ENCODE measurements around the gene ALDH16A1.
A peak's percentile ranks its signal among the peaks of the same experiment; 100 is the strongest.

The ALDH16A1 gene

GRCh38 chr19:49418511-49418910 lies 34.5 kb upstream of the ALDH16A1 start:
- peaks cover 80% of the 10 kb centered on the region for H3K27me3 ChIP-seq (ENCODE audit: insufficient read depth, low read length)
- H3K36me3 ChIP-seq (ENCODE audit: insufficient read depth, low read length): no peaks in the 10 kb centered on the region
- no peak overlapping the region for H3K4me3 ChIP-seq (ENCODE audit: low read length)
- H3K9me3 ChIP-seq (ENCODE audit: low read length): no peaks in the 10 kb centered on the region
- H3K4me1 ChIP-seq (ENCODE audit: insufficient read depth, low read length): peaks cover 7% of the 10 kb centered on the region
- H2AFZ ChIP-seq (ENCODE audit: low read depth, low read length): no peak overlapping the region

- Histone ChIP-seq H3K9me3 (ENCODE audit: low read length) (no peaks in the 10 kb centered on the region), H3K36me3 (ENCODE audit: insufficient read depth, low read length) (no peaks in the 10 kb centered on the region), H3K4me3 (ENCODE audit: low read length) (no peak overlapping the region), H3K27me3 (ENCODE audit: insufficient read depth, low read length) (peaks cover 81% of the 10 kb centered on the region), H3K4me1 (ENCODE audit: insufficient read depth, low read length) (peaks cover 11% of the 10 kb centered on the region), H2AFZ (ENCODE audit: low read depth, low read length) (no peak overlapping the region)
Observed at GRCh38 chr19:49419173-49419572, 33.9 kb upstream of the ALDH16A1 start.

GRCh38 chr19:49420227-49420626 lies 32.8 kb upstream of the ALDH16A1 start:
- peaks cover 11% of the 10 kb centered on the region for H3K4me1 ChIP-seq (ENCODE audit: insufficient read depth, low read length)
- H3K9me3 ChIP-seq (ENCODE audit: low read length): no peaks in the 10 kb centered on the region
- peaks cover 85% of the 10 kb centered on the region for H3K27me3 ChIP-seq (ENCODE audit: insufficient read depth, low read length)
- H3K4me3 ChIP-seq (ENCODE audit: low read length): no peak overlapping the region
- no peak overlapping the region for H2AFZ ChIP-seq (ENCODE audit: low read depth, low read length)
- no peaks in the 10 kb centered on the region for H3K36me3 ChIP-seq (ENCODE audit: insufficient read depth, low read length)

- H3K4me1 ChIP-seq (ENCODE audit: insufficient read depth, low read length): peaks cover 11% of the 10 kb centered on the region
- H3K4me3 ChIP-seq (ENCODE audit: low read length): no peak overlapping the region
- peaks cover 92% of the 10 kb centered on the region for H3K27me3 ChIP-seq (ENCODE audit: insufficient read depth, low read length)
Observed at GRCh38 chr19:49421039-49421877, 31.8 kb upstream of the ALDH16A1 start.

GRCh38 chr19:49421878-49422202 lies 31.2 kb upstream of the ALDH16A1 start:
- Histone ChIP-seq H3K4me3 (ENCODE audit: low read length) (no peak overlapping the region), H3K9me3 (ENCODE audit: low read length) (peaks cover 2% of the 10 kb centered on the region), H3K27me3 (ENCODE audit: insufficient read depth, low read length) (peaks cover 92% of the 10 kb centered on the region), H3K36me3 (ENCODE audit: insufficient read depth, low read length) (no peaks in the 10 kb centered on the region), H2AFZ (ENCODE audit: low read depth, low read length) (no peak overlapping the region), H3K4me1 (ENCODE audit: insufficient read depth, low read length) (peaks cover 11% of the 10 kb centered on the region)

More at GRCh38 chr19:49421039-49421877, 31.8 kb upstream of the ALDH16A1 start:
- H3K9me3 ChIP-seq (ENCODE audit: low read length): peaks cover 2% of the 10 kb centered on the region
- no peaks in the 10 kb centered on the region for H3K36me3 ChIP-seq (ENCODE audit: insufficient read depth, low read length)
- no peak overlapping the region for H2AFZ ChIP-seq (ENCODE audit: low read depth, low read length)

GRCh38 chr19:49422407-49423070 lies 30.5 kb upstream of the ALDH16A1 start:
- Histone ChIP-seq H3K36me3 (ENCODE audit: insufficient read depth, low read length) (no peaks in the 10 kb centered on the region), H2AFZ (ENCODE audit: low read depth, low read length) (no peak overlapping the region), H3K27me3 (ENCODE audit: insufficient read depth, low read length) (peaks cover 92% of the 10 kb centered on the region), H3K4me3 (ENCODE audit: low read length) (peak overlapping the region; percentile 20), H3K9me3 (ENCODE audit: low read length) (peaks cover 2% of the 10 kb centered on the region), H3K4me1 (ENCODE audit: insufficient read depth, low read length) (peaks cover 11% of the 10 kb centered on the region)

GRCh38 chr19:49423071-49423984 lies 29.7 kb upstream of the ALDH16A1 start, which contains the start of gene PTH2:
Gene PTH2 (minus strand): TSS chr19:49423441. CDS start chr19:49423339, 102 bp downstream.
- peak within 1 kb of the TSS; percentile 20 for H3K4me3 ChIP-seq (ENCODE audit: low read length)

GRCh38 chr19:49423985-49424303 lies 29.1 kb upstream of the ALDH16A1 start:
- no peaks in the 10 kb centered on the region for H3K36me3 ChIP-seq (ENCODE audit: insufficient read depth, low read length)
- H3K4me3 ChIP-seq (ENCODE audit: low read length): no peak overlapping the region
- peaks cover 2% of the 10 kb centered on the region for H3K9me3 ChIP-seq (ENCODE audit: low read length)
- H3K27me3 ChIP-seq (ENCODE audit: insufficient read depth, low read length): peaks cover 91% of the 10 kb centered on the region
- H2AFZ ChIP-seq (ENCODE audit: low read depth, low read length): no peak overlapping the region
- H3K4me1 ChIP-seq (ENCODE audit: insufficient read depth, low read length): peaks cover 23% of the 10 kb centered on the region

More at GRCh38 chr19:49423071-49423984, 29.7 kb upstream of the ALDH16A1 start, which contains the start of gene PTH2:
- H3K36me3 ChIP-seq (ENCODE audit: insufficient read depth, low read length): no peaks in the 10 kb centered on the region
- no peak within 1 kb of the TSS for H2AFZ ChIP-seq (ENCODE audit: low read depth, low read length)
- H3K9me3 ChIP-seq (ENCODE audit: low read length): peaks cover 2% of the 10 kb centered on the region
- H3K4me1 ChIP-seq (ENCODE audit: insufficient read depth, low read length): peaks cover 18% of the 10 kb centered on the region
- peaks cover 91% of the 10 kb centered on the region for H3K27me3 ChIP-seq (ENCODE audit: insufficient read depth, low read length)

- Histone ChIP-seq H3K4me3 (ENCODE audit: low read length) (no peak within 1 kb of the TSS), H3K27me3 (ENCODE audit: insufficient read depth, low read length) (peaks cover 92% of the 10 kb centered on the region), H3K36me3 (ENCODE audit: insufficient read depth, low read length) (no peaks in the 10 kb centered on the region)
Observed at GRCh38 chr19:49425178-49425577, 27.8 kb upstream of the ALDH16A1 start, which contains the start of gene GFY. Gene GFY (plus strand): TSS chr19:49425388. CDS start chr19:49426431, 1,043 bp downstream.

GRCh38 chr19:49425922-49426592 lies 27.0 kb upstream of the ALDH16A1 start:
- Histone ChIP-seq H3K36me3 (ENCODE audit: insufficient read depth, low read length) (no peaks in the 10 kb centered on the region), H2AFZ (ENCODE audit: low read depth, low read length) (no peak overlapping the region), H3K4me3 (ENCODE audit: low read length) (no peak overlapping the region), H3K4me1 (ENCODE audit: insufficient read depth, low read length) (peaks cover 25% of the 10 kb centered on the region), H3K27me3 (ENCODE audit: insufficient read depth, low read length) (peaks cover 91% of the 10 kb centered on the region), H3K9me3 (ENCODE audit: low read length) (peaks cover 2% of the 10 kb centered on the region)

More at GRCh38 chr19:49425178-49425577, 27.8 kb upstream of the ALDH16A1 start, which contains the start of gene GFY:
- H2AFZ ChIP-seq (ENCODE audit: low read depth, low read length): no peak within 1 kb of the TSS
- H3K4me1 ChIP-seq (ENCODE audit: insufficient read depth, low read length): peaks cover 25% of the 10 kb centered on the region
- peaks cover 2% of the 10 kb centered on the region for H3K9me3 ChIP-seq (ENCODE audit: low read length)

GRCh38 chr19:49427339-49427738 lies 25.7 kb upstream of the ALDH16A1 start:
- H3K27me3 ChIP-seq (ENCODE audit: insufficient read depth, low read length): peaks cover 90% of the 10 kb centered on the region

GRCh38 chr19:49427855-49428546 lies 25.0 kb upstream of the ALDH16A1 start:
- Histone ChIP-seq H3K4me3 (ENCODE audit: low read length) (peak overlapping the region; percentile 35), H3K4me1 (ENCODE audit: insufficient read depth, low read length) (peaks cover 20% of the 10 kb centered on the region), H3K36me3 (ENCODE audit: insufficient read depth, low read length) (no peaks in the 10 kb centered on the region), H2AFZ (ENCODE audit: low read depth, low read length) (peak overlapping the region; percentile 81), H3K27me3 (ENCODE audit: insufficient read depth, low read length) (peaks cover 90% of the 10 kb centered on the region), H3K9me3 (ENCODE audit: low read length) (peaks cover 13% of the 10 kb centered on the region)

More at GRCh38 chr19:49427339-49427738, 25.7 kb upstream of the ALDH16A1 start:
- Histone ChIP-seq H3K4me1 (ENCODE audit: insufficient read depth, low read length) (peaks cover 25% of the 10 kb centered on the region), H3K36me3 (ENCODE audit: insufficient read depth, low read length) (no peaks in the 10 kb centered on the region), H3K9me3 (ENCODE audit: low read length) (peaks cover 7% of the 10 kb centered on the region), H3K4me3 (ENCODE audit: low read length) (no peak overlapping the region), H2AFZ (ENCODE audit: low read depth, low read length) (no peak overlapping the region)
